Measurements from ENCODE around the gene CELF2.

CELF2 gene

DNA sequence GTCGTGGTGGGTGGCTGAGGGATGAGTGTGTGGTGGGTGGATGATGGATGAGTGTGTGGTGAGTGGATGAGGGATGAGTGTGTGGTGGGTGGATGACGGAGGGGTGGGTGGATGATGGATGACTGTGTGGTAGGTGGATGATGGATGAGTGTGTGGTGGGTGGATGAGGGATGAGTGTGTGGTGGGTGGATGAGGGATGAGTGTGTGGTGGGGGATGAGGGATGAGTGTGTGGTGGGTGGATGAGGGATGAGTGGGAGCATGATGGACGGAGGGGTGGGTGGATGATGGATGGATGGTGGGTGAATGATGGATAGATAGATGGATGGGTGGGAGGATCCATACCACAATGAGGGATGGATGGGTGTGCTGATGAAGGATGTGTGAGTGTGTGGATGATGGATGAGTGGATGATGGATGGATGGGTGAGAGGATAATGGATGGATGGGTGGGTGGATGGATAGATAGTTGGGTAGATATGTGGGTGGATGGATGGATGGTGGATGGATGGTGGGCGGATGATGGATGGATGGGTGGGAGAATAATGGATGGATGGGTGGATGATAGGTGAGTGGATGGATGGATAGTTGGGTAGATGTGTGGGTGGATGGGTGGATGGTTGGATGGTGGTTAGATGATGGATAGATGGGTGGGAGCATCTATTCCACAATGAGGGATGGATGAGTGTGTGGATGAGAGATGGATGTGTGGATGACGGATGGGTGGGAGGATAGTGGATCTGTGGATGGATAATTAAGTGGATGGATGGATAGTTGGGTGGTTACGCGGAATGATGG is 266.8 kb downstream of the CELF2 start:
- no peak for DNase-seq

DNA sequence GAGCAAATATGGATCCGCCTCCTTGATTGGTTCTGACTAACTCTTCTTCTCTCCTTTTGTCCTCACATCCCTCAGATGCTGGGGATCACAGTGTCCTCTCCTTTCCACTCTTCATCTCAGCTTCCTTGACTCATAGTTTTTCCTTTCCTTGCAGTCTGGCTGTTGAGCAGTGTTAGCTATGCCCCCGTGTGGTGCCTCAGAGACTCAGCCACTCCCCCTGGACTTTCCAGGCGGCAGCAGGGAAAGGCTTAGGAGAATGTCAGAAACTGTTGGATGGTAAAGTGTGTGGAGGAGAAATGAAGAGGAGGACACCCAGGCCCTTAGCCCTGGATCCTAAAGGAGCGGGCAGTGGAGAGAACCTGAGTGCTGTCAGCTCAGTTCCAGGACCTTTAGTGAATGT is 267.5 kb downstream of the CELF2 start:
- DNase-seq, result no peak

DNA sequence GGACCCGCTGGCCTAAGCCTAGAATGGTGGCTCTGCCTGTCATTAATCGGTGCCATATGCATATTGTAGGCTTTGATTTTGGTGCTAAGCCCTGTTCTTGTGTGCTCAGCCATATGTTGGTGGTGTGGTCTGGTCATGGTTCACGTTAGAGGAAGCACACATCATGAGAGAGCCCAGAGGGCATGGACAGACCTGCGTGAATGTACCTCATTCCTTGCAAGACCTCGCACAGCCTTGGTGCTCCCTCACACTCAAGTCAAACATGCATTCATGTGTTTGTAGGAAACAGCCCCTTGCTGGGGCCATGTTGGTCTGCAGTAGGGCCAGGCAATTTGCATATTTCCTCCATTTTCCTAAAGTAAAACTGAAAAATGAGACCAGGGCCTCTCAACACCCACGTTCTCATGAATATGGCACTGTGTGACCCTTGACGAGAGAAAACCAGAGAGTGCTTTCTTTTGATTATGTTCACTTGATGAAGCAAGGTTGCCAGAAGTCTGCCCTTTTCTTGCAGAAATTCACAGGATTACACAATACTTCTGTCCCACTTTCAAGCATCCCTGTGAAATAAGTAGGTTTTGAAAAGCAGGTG is 268.7 kb downstream of the CELF2 start:
- DNase-seq, result no peak

DNA sequence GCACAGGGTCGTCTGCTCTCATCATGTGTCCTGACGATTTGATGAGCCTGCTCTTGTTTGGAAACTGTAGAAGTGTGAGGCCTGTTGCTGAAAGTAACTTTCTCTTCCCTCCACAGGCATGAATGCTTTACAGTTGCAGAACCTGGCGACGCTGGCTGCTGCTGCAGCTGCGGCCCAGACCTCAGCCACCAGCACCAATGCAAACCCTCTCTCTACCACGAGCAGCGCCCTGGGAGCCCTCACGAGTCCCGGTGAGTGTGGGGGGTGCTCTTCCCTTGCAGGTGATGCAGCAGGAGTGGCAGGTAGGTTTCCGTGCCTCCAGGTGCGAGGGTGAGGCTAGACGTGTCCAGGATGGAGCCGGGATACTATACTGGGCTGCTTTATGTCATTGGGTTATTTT is 270.6 kb downstream of the CELF2 start:
- no peak for DNase-seq

DNA sequence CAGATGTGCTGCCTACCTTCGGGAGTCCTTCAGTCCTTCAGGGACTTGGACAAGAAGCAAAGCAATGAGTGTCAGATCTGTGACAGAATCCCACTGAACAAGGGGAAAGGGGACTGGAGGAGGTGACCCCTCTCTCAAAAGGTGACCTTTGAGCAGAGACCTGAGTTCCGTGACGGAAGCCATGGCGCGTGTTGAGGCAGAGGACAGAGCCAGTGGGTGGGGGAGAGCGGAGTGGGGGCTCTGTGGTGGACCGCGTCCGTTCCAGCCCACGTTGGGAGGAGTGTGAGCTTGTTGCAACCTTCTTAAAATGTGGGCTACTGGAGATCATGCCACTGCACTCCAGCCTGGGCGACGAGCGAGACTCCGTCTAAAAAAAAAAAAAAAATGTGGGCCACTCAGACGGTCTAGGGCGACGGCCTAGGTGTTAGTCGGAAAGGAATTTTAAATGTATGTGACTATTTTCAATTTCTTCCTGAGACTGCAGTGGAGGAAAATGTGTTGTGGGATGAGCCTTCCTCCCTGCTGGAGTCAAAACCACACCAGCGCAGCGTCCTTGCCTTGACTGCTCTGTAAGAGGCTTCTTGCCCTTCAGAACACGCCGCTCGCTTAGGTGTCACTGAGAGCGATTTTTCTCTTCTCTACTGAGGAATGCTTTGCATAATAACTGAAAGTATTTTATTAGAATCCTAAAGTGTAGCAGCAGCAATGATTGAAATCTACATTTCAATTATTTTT is 272.7 kb downstream of the CELF2 start:
- DNase-seq, result no peak

DNA sequence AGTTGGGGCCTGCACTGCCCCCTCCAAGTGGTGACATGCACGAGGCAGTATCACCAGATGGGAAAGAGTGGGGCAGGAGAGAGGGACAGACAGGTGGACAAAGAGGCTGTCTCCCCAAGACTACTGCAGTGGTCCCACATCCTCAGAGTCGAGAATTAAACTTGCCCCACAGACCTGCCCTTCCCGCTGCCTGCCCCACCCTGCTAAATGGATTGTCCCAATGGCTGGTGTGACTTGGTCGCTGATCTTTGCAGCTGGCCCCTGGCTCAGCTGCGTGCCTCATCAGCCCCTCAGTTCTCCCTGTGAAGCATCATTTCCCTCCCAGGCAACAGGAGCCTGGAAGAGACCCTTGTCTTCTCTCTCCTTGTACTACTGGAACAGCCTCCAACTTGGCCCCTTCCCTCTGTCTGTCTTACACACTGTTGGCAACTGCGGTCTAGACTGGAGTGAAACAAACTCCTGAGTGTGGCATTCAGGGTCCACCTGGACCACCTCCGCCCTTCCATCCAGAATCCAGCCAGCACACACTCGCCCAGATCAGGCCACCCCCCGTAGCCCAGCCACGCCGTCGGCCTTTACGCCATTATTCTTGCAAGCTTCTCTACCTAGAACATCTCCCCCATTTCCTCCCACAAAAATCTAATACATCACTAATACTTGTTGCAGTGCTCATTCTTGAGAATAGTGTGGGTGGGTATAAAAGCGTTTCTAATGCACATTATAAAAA is 275.1 kb downstream of the CELF2 start:
- no peak for DNase-seq

DNA sequence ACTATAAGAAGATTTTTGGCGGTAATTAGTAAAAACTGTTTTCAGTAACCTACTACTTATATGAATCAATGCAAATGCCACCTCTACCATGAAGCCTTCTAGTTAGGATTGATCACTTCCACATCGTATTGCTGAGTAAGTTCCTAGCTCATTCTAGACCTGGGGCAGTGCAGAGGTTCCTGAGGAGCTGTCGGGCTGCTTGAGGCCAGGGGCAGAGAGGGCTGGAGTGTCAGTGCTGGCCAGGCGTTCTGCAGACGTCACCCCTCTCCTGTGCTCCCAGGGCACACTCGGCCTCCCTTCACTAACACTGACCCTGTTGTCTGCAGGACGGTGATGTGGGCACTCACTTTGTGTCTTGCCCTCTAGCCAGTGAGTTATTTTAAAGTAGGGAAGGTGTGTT is 275.7 kb downstream of the CELF2 start:
- no peak for DNase-seq

DNA sequence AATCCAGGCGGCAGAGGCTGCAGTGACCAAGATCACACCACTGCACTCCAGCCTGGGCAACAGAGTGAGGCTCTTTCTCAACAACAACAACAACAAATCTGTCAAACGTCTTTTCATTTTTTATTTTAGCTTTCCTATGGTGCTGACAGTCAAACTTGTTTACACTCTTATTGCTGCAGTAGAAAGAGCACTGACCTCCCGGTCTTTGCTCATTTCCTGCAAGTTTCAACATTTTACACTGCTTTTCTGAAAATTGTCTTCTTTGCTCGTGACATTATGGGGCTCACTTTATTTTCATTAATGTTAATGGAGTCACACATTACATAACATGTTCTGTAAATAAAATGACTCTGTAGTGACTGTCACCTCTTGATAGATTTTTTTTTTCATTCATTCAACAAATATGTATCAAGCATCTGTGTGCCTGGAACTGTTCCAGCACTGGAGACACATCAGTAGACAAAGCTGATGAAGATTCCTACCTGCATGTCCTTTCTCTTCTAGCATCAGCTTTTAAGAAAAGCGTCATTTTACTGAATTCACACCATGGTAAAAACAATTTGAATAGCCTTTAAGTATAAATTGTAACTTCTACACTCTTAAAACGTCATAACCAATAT is 277.3 kb downstream of the CELF2 start:
- no peak for DNase-seq

DNA sequence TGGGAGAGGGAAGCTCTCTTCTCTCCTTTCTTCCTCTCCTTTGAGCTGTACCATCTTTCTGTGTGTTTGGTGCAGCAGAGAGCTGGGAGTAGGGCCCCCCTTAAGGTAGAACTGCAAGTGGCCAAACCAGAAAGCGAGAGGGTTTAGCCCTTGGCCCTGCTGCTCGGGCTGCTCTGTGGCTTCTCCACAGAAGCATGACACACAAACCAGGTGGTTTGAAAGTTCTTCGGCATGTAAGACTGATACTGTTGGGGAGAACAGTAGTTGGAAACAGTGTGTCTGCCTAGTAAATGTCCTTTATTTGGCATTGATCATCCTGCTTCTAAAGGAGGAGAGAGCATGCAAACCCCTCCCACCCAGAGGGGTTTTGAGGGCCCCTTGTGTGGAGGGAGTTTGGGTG is 277.8 kb downstream of the CELF2 start:
- no peak for DNase-seq

DNA sequence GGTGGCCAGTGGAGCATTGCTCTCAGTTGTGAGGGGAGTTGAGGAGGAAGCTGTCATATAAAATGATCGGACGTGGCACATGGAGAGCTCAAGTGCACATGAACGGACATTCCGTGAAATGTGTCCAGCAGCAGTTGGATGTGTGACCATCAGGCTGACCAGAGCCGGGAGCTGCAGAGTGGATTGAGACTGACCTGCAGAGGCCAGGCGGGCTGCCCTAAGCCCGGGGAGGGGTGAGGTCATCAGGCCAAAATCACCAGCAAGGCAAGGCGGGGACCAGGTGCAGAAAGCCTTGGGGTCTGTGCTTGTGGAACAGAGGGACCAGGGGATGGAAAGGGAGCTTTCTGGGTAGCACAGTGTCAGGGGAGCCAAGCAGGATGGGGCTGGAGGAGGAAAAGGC is 279.5 kb downstream of the CELF2 start:
- DNase-seq, result no peak

DNA sequence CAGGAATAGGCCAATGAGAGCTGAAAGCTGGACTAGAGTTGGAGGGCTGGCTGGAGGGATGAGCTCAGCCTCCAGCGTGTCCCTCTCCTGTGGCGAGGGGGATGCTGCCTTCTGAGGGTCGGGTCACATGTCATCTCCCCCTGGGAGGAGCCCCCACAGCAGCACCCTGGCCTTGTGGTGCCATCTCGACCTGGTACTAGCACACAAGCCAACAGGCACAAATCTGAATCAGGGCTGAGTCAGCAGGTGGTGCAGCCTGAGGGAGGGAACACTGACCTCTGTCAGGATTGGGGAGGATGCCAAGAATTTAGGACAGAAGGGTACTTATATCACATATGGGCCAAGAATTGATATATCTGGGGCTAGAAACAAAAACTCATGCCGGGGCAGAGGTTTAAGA is 280.4 kb downstream of the CELF2 start:
- DNase-seq, result no peak

DNA sequence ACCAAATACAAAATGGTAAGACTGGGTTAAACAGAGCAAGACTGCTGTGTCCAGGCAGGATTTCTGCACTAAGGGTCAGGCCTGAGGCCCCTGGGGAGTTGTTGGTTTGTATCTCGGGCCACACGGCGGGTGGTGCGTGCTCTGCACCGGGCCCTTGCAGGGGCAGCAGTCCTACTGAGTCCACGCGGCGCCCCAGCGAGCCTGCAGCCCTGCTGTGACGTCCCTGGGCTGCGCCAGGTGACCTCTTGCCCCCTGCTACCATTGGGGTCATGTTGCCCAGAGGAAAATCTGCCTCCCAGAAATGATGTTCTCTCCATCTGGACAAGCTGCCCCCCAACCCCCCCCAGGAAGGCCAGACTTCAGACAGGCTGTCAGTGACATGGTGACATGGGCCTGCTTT is 281.5 kb downstream of the CELF2 start:
- DNase-seq, result no peak

DNA sequence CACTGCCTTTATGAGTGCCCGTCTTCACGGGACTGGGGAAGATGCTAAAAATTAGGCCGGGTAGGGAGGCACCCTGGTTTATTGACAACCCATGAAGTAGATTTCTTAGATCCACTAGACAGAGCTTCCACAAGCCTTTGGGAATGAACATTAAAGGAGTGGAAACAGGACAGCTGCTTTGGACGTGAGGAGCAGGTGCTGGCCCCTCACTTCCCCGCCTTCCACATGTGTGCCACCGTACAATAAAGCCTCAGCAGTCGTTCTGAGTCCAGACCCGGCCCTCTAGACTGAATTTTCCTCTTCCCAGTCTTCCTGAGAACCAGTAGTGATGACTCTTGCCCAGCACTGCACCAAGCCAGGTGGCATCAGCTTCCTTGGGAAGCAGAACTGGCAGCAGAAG is 282.4 kb downstream of the CELF2 start:
- no peak for DNase-seq

DNA sequence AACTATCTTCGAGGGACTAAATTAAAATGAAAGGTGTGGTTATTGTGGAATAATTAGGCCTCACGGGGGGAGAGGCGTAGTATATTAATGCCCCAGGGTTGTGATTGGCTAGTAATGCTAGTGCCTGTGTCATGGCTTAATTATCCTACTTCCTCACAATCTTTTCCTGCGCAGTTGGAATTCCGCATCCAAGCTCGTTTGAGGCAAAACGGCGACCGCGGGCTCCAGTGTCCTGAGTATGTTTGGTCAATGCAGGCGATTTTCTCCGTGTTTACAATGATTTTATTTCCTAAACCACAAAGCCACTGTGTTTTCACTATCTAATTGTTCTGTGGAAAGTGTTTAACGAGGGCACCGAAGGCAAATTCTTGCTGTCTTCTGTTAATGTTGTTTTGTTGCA is 282.9 kb downstream of the CELF2 start:
- no peak for DNase-seq

DNA sequence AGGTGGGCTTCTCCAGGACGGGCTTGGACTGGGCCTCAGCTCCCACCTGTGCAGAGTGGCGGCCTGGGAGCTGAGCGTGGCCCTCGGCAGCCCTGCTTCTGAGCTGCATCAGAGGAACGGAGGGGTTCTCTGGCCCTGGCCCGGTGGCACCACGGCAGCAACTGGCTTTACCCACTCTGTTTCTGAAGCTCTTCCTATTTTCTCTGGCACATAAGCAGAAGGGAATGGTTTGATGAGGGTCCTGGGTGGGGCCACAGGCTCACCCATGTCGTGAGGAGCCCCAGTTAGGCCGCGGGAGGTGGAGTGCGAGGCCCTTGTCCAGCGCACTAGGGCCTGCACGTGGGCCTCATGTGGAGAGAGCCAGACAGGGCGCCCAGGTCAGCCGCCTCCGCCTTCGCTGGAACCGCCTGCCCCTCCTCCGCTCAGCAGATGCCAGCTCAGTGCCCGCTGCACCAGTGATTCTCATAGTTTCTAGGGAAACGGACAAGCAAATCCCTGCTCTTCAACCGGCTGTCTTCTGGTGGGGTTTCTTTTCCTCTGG is 284.0 kb downstream of the CELF2 start:
- DNase-seq, result no peak

DNA sequence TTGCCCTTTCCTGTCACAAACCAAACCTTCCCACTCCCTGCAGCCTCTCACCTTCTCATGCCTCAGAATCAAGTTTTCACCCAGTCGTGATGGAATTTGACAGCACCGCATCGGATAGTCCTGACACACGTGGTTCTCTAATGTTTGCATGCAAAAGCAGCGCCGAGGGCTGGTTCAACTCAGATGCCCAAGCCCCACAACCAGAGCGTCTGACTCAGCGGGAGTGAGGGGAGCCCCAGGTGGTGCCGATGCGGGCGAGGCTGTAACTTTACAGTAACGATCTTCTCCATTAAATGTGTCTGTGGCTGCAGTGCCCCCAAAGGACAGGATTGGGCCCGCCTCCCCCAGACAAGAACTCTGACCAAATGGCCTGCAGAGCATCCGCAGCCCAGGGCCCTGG is 284.5 kb downstream of the CELF2 start:
- DNase-seq, result no peak

DNA sequence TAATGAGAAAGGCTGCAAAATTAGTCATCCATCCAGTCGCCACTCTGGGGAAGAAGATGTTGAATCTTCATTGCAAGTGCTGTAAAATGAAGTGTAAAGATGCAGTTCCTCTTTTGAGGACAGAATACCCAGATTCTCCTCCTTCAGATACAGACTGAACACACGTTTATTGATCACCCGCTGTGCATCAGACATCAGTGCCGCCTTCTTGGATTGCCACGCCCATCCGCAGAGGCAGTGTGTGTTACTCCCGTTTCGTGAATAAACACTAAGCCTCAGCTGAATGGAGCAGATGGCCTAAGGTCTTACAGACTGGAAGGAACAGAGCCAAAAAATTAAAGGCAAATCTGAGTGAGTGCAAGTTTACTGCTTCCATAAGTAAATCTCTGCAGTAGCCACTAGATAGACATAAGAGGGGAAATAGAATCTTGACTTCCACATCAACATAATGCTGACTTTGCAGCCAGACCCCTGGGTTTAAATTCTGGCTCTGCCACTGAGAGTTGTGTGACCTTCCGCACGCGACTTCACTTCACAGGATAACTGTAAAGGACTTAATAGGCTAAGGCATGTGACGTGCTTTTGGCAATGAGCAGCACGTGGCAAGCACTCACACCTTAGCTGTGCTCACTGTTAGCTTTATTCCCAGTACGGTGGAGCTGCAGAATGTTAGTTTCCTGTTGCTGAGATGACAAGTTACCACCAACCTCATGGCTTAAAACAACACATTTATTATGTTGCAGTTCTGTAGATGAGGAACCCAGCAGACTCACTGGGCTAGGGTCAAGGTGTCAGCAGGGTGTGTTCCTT is 285.9 kb downstream of the CELF2 start:
- DNase-seq, result no peak

DNA sequence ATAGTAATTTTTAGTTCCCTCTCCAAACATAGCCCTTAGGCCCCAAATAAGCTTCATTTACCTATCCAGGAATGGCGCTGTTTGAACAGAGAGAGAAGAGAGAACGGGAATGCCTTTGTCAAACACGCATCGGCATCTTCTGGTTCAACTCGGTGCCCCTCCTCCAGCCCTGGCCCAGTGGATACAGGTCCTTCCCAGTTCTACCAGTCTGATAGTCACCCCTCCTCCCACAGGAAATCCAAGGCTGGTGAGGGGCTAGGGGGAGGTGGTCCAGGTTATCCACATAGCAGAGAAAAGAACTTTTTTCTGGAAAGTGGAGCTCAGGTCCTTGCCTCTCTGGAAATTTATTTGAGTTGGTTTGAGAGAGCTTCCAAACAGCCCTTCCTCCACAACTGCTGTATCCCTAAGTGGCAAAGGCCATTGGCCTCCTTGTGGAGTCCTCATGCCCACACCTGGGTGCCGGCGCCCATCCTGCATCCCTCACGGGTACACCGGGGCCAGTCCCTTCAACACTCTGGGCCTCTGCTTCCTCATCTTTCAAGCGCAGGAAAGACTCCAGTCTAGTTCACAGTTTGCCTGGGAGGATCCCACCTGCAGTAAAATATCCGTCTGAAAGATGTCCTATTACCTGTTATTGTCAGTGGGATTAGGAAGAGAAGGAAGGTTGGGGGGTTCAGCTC is 287.4 kb downstream of the CELF2 start:
- no peak for DNase-seq

DNA sequence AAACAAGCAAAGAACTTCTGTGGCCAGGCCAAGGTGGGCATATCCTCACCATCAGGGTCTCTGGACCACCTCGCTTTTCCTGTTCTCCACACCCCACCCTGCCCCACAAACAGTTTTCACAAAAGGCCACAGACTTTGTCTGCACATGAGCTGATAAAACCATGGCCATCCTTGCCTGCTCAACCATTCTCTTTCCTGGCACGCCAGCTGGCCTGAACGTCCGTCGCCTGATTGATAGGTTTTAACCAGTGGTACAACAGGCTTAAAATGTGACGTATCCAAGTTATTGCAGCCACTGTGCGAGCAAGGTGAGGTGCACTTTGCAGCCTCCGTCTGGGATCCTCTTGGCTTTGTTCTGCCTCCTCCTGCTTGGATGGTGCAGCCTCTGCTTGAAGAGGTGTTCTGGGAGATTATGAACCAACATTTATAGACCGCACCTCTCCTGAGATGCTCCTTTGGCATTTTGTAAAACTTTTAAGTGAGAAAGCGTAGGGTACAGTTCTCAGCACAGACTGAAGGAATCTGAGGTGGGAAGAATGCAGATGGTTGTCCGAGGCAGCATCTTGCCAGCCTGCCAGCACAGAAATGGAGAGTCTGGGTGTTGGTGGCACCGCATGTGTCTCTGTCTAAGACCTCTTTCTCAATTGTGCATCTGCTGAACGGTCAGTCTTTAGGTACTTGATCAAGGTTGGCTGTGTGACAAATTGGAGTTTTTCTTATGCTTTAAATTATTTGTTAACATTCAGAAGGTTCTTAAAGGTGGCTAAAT is 288.3 kb downstream of the CELF2 start:
- DNase-seq, result no peak

DNA sequence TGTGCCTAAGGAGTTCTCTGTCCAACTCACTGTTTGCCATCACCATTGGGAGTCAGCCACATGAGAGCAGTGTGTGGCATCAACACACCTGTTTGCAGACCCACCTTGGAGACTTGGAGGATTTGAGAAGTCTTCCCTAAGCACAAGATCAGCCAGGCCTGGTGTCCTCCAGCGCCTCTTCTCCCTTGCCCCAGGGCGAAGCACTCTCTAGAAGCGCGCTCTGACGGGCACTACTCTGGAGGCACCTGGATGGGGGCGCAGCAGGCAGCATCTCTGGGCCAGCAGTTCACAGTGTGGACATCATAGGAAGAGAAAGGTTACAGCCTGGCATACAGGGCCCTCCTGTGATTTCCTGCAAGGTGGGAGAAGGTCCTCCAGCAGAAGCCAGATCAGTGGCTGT is 289.3 kb downstream of the CELF2 start:
- no peak for DNase-seq

DNA sequence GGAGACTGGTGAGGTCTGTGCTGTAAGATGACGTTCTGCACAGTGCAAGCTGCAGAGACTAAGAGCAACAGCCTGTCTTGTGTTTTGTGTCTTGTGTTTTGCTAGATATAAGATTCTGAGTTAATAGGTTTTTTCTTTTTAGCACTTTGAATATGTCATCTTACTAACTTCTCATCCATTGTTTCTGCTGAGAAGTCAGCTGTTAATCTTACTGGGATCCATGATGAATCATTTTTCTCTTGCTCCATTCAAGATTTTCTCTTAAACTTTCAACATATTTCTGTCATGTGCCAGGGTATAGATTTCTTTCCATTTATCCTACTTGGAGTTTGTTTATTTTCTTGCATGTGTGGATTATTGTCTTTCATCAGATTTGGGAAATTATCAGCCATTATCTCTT is 290.3 kb downstream of the CELF2 start:
- DNase-seq, result no peak

Data from HCEC 1CT (cell line).